Measurements from ENCODE around the gene ANK3.

DNA sequence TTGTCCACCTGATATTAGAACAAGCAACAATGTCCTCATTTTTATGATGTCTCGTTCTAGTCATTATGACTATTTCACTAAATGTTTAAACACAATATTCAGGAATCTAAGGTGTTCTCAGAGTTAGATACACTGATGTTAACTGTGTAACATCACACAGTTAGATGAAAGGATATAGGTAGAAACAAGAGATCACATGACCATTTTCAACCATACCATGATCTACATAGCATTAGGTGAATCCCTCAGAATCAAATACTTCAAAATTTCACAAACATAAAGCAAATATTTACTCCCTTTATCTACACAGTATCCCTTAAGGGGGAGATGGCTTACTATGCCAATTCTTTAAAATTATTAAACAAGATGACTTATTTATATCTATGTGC lies 90.3 kb downstream of the ANK3 start:
- TF ChIP-seq, protein P1, sequence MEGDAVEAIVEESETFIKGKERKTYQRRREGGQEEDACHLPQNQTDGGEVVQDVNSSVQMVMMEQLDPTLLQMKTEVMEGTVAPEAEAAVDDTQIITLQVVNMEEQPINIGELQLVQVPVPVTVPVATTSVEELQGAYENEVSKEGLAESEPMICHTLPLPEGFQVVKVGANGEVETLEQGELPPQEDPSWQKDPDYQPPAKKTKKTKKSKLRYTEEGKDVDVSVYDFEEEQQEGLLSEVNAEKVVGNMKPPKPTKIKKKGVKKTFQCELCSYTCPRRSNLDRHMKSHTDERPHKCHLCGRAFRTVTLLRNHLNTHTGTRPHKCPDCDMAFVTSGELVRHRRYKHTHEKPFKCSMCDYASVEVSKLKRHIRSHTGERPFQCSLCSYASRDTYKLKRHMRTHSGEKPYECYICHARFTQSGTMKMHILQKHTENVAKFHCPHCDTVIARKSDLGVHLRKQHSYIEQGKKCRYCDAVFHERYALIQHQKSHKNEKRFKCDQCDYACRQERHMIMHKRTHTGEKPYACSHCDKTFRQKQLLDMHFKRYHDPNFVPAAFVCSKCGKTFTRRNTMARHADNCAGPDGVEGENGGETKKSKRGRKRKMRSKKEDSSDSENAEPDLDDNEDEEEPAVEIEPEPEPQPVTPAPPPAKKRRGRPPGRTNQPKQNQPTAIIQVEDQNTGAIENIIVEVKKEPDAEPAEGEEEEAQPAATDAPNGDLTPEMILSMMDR (IDR thresholded peaks at IDR 0.05 in 4 of 5, conservative IDR thresholded peaks at IDR 0.05 in 1 of 5), result no peak
- TF ChIP-seq POLR2A (IDR thresholded peaks at IDR 0.05), result no peak
